Measurements from ENCODE around the gene PCSK9. TPM values are rescaled to one million over a fixed set of nuclear protein-coding genes. Genes with fewer than 3 reads are reported as not detected.
A peak's percentile ranks its signal among the peaks of the same experiment; 100 is the strongest.

The PCSK9 gene
- total and polyA plus RNA-seq, 2 of the 13 experiments (the other 11 are each of a cell fraction or from before 2014, with no cell fraction given): 33.3 to 80.5 TPM

- TF ChIP-seq ZNF333 (CRISPR knock-in tag; IDR thresholded peaks at IDR 0.05; ENCODE audit: borderline replicate concordance): peak; percentile 53; the same call in 1 of the 2 replicates
- TF ChIP-seq HOXA9 (CRISPR knock-in tag; IDR thresholded peaks at IDR 0.05; ENCODE audit: borderline replicate concordance): peak; percentile 86; the same call in 1 of the 2 replicates
- TF ChIP-seq, protein P1, sequence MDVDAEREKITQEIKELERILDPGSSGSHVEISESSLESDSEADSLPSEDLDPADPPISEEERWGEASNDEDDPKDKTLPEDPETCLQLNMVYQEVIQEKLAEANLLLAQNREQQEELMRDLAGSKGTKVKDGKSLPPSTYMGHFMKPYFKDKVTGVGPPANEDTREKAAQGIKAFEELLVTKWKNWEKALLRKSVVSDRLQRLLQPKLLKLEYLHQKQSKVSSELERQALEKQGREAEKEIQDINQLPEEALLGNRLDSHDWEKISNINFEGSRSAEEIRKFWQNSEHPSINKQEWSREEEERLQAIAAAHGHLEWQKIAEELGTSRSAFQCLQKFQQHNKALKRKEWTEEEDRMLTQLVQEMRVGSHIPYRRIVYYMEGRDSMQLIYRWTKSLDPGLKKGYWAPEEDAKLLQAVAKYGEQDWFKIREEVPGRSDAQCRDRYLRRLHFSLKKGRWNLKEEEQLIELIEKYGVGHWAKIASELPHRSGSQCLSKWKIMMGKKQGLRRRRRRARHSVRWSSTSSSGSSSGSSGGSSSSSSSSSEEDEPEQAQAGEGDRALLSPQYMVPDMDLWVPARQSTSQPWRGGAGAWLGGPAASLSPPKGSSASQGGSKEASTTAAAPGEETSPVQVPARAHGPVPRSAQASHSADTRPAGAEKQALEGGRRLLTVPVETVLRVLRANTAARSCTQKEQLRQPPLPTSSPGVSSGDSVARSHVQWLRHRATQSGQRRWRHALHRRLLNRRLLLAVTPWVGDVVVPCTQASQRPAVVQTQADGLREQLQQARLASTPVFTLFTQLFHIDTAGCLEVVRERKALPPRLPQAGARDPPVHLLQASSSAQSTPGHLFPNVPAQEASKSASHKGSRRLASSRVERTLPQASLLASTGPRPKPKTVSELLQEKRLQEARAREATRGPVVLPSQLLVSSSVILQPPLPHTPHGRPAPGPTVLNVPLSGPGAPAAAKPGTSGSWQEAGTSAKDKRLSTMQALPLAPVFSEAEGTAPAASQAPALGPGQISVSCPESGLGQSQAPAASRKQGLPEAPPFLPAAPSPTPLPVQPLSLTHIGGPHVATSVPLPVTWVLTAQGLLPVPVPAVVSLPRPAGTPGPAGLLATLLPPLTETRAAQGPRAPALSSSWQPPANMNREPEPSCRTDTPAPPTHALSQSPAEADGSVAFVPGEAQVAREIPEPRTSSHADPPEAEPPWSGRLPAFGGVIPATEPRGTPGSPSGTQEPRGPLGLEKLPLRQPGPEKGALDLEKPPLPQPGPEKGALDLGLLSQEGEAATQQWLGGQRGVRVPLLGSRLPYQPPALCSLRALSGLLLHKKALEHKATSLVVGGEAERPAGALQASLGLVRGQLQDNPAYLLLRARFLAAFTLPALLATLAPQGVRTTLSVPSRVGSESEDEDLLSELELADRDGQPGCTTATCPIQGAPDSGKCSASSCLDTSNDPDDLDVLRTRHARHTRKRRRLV (CRISPR knock-in tag; IDR thresholded peaks at IDR 0.05): peak; percentile 76; the same call in 1 of the 2 replicates
- 0 out of 2 replicates have a peak, but pooled peaks have one; percentile 1 for TF ChIP-seq ZNF879 (CRISPR knock-in tag; IDR thresholded peaks at IDR 0.05)
- no peak for TF ChIP-seq TAF15 (IDR thresholded peaks at IDR 0.05; ENCODE audit: low read depth, low read length, poor library complexity, severe bottlenecking)
- no peak; the same call in 1 of the 2 replicates for TF ChIP-seq NCOA1 (CRISPR knock-in tag; IDR thresholded peaks at IDR 0.05)
- peak; percentile 72; the same call in 1 of the 2 replicates for TF ChIP-seq ZNF775 (CRISPR knock-in tag; IDR thresholded peaks at IDR 0.05; ENCODE audit: borderline replicate concordance)
- TF ChIP-seq ZMYM4 (CRISPR knock-in tag; IDR thresholded peaks at IDR 0.05): peak; percentile 87
- peak; percentile 65; the same call in 1 of the 2 replicates for TF ChIP-seq ZC3H13 (CRISPR knock-in tag; IDR thresholded peaks at IDR 0.05)
- TF ChIP-seq ZNF543 (CRISPR knock-in tag; IDR thresholded peaks at IDR 0.05): peak; percentile 80
- peak; percentile 90; the same call in 1 of the 2 replicates for TF ChIP-seq ZSCAN5A (CRISPR knock-in tag; IDR thresholded peaks at IDR 0.05; ENCODE audit: borderline replicate concordance)
- TF ChIP-seq HNRNPK (IDR thresholded peaks at IDR 0.05; ENCODE audit: low read depth, low read length, poor library complexity, severe bottlenecking): no peak
- TF ChIP-seq ZNF724P (CRISPR knock-in tag; IDR thresholded peaks at IDR 0.05; ENCODE audit: borderline replicate concordance): peak; percentile 71; the same call in 1 of the 2 replicates
- no peak for TF ChIP-seq NFRKB (IDR thresholded peaks at IDR 0.05)
- peak; percentile 91 for TF ChIP-seq POLR2AphosphoS5 (IDR thresholded peaks at IDR 0.05; ENCODE audit: low read depth, low read length)
- peak; percentile 64; the same call in 1 of the 2 replicates for TF ChIP-seq BHLHE40 (IDR thresholded peaks at IDR 0.05; ENCODE audit: low read length)
- TF ChIP-seq, protein P2, sequence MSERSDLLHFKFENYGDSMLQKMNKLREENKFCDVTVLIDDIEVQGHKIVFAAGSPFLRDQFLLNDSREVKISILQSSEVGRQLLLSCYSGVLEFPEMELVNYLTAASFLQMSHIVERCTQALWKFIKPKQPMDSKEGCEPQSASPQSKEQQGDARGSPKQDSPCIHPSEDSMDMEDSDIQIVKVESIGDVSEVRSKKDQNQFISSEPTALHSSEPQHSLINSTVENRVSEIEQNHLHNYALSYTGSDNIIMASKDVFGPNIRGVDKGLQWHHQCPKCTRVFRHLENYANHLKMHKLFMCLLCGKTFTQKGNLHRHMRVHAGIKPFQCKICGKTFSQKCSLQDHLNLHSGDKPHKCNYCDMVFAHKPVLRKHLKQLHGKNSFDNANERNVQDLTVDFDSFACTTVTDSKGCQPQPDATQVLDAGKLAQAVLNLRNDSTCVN (CRISPR knock-in tag; IDR thresholded peaks at IDR 0.05; ENCODE audit: borderline replicate concordance): peak; percentile 36; the same call in 1 of the 2 replicates
- peak; percentile 88; the same call in 1 of the 2 replicates for TF ChIP-seq MXD4 (CRISPR knock-in tag; IDR thresholded peaks at IDR 0.05)
- TF ChIP-seq, protein P3, sequence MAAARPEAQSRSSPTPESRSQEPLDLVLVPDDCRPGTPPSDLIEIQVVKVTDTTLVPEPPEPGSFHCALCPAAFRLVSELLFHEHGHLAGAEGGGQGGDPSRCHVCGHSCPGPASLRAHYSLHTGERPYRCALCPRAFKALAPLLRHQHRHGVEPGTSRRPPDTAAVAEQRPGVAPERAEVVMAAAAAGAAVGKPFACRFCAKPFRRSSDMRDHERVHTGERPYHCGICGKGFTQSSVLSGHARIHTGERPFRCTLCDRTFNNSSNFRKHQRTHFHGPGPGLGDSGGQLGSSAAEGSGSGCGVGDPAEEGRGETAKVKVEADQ (CRISPR knock-in tag; IDR thresholded peaks at IDR 0.05; ENCODE audit: borderline replicate concordance): peak; percentile 80
Observed at GRCh38 chr1:55039342-55040082, at the start of gene PCSK9 (continued).
